Stimulated activated naive CD8-positive, alpha-beta T cell treated with anti-CD3 and anti-CD28 coated beads, Interleukin-15, amount 100 ng/mL, for 72 hours (primary cell): ENCODE measurements around the gene NPEPL1.

ENCODE experiments used
- ATAC-seq: fragments of 150-1000 bp; cut with Tn5 transposase; 2 replicates; pipeline ENCODE4 v1.10.0; 2021; ENCODE audit warnings: mild to moderate bottlenecking, moderate library complexity
- DNase-seq, 2 donors: peaks; one replicate each; pipeline ENCODE4 v3.0.0; 2021 to 2022
- H3K27ac Mint-ChIP-seq, 2 donors: one replicate each; pipeline ENCODE4 v1.8.0; 2022; ENCODE audit warnings: mild to moderate bottlenecking in 2 of 2, mixed read lengths in 2 of 2, moderate library complexity in 2 of 2
- H3K27me3 Mint-ChIP-seq: one replicate; pipeline ENCODE4 v1.8.0; 2022; ENCODE audit warnings: mixed read lengths
- H3K4me1 Mint-ChIP-seq: one replicate; pipeline ENCODE4 v1.8.0; 2022; ENCODE audit warnings: mild to moderate bottlenecking, mixed read lengths
- H3K4me3 Mint-ChIP-seq, 2 donors: one replicate each; pipeline ENCODE4 v1.8.0; 2022; ENCODE audit warnings: mild to moderate bottlenecking in 2 of 2, mixed read lengths in 2 of 2, moderate library complexity in 1 of 2
- H3K9me3 Mint-ChIP-seq, 2 donors: one replicate each; pipeline ENCODE4 v1.8.0; 2022; ENCODE audit warnings: mixed read lengths in 2 of 2

NPEPL1 gene

DNA sequence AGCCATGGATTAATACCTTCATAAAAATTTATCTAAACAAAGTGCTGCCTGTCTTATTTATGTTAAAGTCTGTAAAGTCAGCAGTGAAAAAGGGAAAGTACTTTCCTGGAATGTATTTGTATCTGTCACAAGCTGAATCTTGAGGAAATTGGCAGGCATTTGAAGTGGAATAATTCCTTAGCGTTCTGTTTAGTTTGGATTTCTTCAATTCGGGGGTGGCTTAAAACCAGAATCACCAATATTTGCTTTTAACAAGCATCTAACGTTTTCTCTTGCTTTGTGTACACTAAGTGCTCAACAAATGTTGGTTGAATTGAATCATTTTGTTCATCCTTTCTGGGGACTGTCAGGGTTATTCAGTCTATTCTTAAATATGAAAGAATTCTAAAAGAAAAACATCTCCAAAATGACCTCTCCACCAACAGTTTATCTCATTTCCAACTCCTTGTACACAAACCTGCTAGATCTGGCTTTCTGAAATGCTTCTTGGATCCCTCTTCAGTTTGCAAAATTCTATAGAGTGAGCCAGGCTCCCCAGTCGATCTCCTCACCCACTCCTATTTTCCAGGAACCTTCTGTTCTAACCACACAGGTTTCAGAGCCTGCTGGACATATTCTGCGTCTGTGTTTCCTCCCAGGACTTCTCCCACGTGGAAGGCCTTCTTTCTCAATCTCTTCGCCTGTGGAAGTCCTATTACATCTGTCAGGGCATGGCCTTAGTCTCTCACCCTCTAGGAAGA, 2.0 kb upstream of the NPEPL1 start:
- ATAC-seq (no peak), DNase-seq (peak in 1 of 2 donors; percentile 2)
- no peaks in the 10 kb centered on the region for H3K9me3 Mint-ChIP-seq
- H3K27ac Mint-ChIP-seq, result peak overlapping the region in 1 of 2 donors; percentile 43
- H3K27me3 Mint-ChIP-seq, result no peaks in the 10 kb centered on the region
- peaks cover 22% of the 10 kb centered on the region for H3K4me1 Mint-ChIP-seq
- no peak overlapping the region for H3K4me3 Mint-ChIP-seq

DNA sequence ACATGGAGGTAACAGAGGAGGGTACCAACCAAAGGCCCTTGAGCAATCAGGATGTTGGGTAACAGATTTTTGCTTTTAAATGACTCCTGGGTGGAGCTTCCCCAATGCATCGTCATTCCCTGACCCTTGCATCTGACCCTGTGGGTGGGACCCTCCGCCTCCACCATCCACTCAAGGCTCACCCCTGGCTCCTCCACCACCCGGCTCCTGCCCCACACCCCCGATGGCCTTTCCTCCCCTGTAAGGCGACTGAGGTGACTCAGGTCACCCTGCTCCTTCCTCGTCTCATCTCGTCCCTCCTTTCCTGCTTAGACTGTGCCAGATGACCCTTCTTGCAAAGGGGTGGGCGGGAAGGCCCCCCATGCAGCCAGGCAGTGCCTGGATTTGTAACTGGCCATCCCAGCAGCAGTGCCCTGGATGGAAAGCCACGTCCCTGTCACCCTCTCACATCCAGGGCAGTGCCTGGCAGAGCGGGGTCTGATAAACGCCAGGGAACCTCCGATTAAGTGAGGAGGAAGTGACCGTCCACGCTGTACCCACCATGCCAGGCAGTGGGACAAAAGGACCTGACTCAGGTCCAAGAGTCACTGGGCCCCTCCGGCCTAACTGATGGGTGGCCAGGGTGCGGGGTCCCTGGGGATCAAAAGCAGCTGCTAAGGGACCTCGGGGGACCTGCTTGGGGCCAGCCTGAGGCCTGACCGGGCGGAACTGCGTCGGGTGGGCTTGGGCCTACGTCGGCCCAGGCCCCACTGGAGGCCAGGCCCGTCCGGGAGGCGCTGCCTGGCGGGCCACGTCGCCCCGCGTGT, 624 bp upstream of the NPEPL1 start:
- Mint-ChIP-seq H3K4me3 (peak overlapping the region; percentile 8 to 38), H3K27me3 (no peaks in the 10 kb centered on the region), H3K4me1 (peaks cover 22% of the 10 kb centered on the region), H3K27ac (peak overlapping the region; percentile 79 to 89), H3K9me3 (no peaks in the 10 kb centered on the region)
- DNase-seq (no peak), ATAC-seq (no peak)

DNA sequence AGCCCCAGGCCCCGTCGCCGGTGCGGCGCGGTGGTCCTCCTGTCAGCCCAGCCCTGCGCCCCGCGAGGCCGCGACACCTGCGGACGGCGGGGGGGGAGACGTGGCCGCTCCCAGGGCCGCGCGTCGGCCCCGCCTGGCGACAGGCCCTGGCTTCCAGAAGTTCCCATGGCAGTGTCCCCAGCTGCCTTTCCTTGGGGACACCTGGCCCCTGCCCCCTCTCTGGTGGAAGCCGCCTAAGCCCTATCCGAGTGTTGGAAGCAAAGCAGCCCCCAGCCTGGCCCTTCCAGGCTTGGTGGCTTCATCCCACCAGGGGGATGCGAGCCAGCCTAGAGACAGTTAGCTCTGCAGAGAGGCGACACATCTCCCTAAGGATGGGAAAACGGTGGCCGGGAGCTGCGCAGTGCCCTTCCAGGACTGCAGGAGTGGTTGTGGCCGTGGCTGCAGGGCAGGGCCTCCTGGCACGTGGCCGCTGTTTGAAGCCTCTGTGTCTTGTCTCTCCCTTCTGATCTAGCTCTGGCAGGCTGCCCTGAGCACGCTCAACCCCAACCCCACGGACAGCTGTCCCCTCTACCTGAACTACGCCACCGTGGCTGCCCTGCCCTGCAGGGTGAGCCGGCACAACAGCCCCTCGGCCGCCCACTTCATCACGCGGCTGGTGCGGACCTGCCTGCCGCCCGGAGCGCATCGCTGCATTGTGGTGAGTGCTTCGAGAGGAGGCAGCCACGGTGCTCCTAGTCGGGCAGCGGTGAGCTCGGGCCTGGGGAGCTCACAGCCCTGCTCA, 816 bp downstream of the NPEPL1 start:
- ATAC-seq (no peak), DNase-seq (peak; percentile 24 to 37)
- Mint-ChIP-seq H3K4me3 (peak overlapping the region; percentile 81), H3K4me1 (peaks cover 22% of the 10 kb centered on the region), H3K9me3 (no peaks in the 10 kb centered on the region), H3K27ac (peak overlapping the region; percentile 95 to 96), H3K27me3 (no peaks in the 10 kb centered on the region)

DNA sequence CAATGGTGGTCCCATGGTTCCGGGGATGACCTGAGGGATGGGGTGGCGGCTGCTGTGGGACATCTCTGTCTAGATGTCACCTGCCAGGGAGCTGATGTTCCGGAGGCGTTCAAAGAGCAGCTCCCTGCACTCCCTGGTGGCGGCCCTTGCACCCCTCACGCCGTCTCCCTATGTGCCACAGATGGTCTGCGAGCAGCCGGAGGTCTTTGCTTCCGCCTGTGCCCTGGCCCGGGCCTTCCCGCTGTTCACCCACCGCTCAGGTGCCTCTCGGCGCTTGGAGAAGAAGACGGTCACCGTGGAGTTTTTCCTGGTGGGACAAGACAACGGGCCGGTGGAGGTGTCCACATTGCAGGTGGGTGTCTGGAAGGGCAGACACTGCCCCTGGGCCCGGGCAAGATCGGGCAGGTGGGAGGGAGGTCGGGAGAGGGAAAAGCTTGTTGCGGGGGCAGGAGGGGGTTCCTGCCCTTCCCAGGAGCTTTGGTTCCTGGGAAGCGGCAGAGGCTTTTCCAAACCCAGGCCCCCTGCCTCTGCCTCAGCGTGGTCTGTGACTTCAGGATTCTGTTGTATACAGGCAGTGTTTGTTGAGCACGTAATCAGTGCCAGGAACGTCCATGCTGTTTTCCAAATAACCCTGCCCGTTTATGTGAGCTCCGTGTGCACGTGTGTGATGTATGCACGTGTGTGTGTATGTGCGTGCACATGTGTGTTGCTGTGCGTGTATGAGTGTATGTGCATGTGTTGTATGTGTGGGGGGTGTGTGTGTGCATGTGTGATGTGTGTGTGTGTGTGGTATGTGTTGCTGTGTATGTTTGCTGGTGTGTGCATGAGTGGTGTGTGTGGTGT, 1.9 kb downstream of the NPEPL1 start:
- Mint-ChIP-seq H3K27me3 (no peaks in the 10 kb centered on the region), H3K27ac (peak overlapping the region in 1 of 2 donors; percentile 69), H3K4me1 (peaks cover 22% of the 10 kb centered on the region), H3K9me3 (no peaks in the 10 kb centered on the region), H3K4me3 (peak overlapping the region in 1 of 2 donors; percentile 81)
- ATAC-seq, result no peak
- peak in 1 of 2 donors; percentile 13 for DNase-seq

DNA sequence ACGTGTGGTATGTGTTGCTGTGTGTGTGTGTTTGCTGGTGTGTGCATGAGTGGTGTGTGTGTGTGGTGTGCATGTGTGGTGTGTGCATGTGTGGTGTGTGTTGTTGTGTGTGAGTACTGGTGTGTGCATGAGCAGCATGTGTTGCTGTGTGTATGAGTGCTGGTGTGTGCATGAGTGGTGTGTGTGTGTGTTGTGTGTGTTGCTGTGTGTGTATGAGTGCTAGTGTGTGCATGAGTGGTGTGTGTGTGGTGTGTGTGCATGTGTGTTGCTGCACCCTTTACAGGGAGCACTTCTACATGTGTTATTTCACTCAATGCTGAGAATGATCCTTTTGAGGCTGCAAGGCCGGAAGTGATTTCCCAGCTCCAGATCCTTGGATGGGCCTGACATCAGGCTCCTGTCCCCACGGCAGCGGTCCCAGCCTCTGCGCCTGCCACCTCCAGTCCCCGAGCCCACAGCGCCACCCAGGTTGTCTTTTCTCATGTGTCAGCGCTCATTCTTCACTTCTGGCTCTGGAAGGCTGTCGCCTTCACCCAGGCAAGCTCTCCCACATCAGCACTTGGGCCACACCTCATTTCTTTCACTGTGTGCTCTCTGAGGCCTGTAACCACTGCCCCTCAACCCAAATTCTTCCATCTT, 2.6 kb downstream of the NPEPL1 start:
- ATAC-seq (no peak), DNase-seq (no peak)
- Mint-ChIP-seq H3K4me1 (peaks cover 22% of the 10 kb centered on the region), H3K27ac (no peak overlapping the region), H3K27me3 (no peaks in the 10 kb centered on the region), H3K9me3 (no peaks in the 10 kb centered on the region), H3K4me3 (no peak overlapping the region)

DNA sequence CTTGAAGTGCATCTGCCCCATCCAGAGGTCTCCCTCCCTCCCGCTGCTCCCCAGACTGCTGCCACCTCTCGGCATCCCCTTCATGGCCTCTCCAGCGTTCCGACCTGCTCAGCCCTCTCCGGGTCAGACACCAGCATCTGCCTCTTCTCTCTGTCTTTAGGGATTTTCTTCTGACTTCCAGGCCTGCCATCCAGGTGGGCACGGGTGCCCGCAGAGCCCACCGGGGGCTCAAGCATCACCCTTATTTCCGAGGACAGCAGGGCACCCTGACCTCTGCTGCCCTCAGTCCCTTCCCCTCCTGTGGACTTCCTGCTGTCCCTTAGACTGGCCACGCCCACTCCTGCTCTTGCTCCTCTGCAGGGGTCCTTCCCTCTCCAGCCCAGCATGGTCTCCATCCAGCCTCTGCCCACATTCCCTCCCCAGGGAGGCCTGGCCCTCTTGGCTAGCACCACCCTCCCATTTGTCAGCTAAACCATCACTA, 3.3 kb downstream of the NPEPL1 start:
- H3K4me1 Mint-ChIP-seq, result peaks cover 18% of the 10 kb centered on the region
- ATAC-seq (no peak), DNase-seq (no peak)
- H3K9me3 Mint-ChIP-seq, result no peaks in the 10 kb centered on the region
- no peak overlapping the region for H3K4me3 Mint-ChIP-seq
- H3K27ac Mint-ChIP-seq, result no peak overlapping the region
- H3K27me3 Mint-ChIP-seq, result no peaks in the 10 kb centered on the region

DNA sequence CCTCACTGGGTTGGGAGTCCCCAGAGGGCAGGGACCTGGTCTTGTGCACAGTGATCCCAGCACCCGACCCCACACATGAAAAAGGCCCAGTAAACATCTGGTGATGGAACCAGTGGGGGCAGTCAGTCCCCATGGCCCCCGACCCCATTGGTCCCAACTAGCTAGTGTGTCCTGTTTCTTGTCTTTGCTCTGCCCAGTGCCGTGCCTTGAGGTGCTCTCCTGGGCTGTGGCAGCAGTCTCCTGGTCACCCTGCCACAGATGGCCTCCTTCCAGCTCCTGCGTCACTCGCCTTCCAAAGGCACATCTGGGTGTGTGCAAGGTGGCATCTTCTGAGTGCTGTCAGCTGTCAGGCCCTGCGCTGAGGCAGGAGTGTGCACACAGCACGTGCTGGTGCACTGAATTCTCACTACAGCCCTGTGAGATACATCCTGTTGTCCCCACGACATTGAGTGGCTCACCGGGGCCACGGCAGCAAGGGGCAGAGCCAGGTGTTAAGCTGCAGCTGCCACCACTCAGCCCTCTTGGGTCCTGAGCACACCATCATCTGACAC, 3.9 kb downstream of the NPEPL1 start:
- ATAC-seq, result no peak
- Mint-ChIP-seq H3K27me3 (no peaks in the 10 kb centered on the region), H3K27ac (no peak overlapping the region)

DNA sequence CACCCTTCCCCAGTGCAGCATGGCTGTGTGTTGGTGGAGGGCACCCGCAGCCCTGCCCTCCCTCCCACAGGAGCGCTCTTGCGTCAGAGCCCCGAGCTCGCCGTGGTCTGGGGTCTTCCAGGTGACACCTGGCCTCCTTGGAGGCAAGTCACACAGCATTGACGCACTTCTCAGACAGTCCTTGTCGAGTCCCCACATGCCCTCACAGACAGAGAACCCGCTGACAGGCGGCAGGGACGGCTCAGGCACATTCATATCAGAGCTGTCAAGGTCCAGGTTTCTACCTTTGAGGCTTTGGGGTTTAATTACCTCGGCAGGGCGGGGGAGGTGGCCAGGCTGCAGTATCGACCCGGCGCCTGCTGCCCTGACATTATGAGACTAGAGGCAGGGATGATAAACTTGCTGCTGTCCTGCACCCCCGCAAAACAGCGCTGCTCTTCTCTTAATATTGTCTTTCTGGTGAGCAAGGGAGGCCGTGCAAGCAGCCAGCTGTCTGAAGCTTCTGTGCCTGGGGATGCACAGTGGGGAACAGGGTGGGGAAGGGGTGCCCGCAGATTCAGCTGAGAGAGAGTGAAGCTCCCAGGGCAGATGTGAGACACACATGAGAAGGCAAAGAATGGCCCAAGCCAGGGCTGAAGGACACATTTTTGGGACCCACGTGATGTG, 4.7 kb downstream of the NPEPL1 start:
- Mint-ChIP-seq H3K27ac (no peak overlapping the region), H3K27me3 (no peaks in the 10 kb centered on the region), H3K4me1 (peaks cover 10% of the 10 kb centered on the region), H3K9me3 (no peaks in the 10 kb centered on the region), H3K4me3 (no peak overlapping the region)
- no peak for DNase-seq
- no peak for ATAC-seq

More for the DNA sequence above, 3.9 kb downstream of the NPEPL1 start:
- no peaks in the 10 kb centered on the region for H3K9me3 Mint-ChIP-seq
- peaks cover 15% of the 10 kb centered on the region for H3K4me1 Mint-ChIP-seq
- no peak overlapping the region for H3K4me3 Mint-ChIP-seq
- DNase-seq, result no peak

DNA sequence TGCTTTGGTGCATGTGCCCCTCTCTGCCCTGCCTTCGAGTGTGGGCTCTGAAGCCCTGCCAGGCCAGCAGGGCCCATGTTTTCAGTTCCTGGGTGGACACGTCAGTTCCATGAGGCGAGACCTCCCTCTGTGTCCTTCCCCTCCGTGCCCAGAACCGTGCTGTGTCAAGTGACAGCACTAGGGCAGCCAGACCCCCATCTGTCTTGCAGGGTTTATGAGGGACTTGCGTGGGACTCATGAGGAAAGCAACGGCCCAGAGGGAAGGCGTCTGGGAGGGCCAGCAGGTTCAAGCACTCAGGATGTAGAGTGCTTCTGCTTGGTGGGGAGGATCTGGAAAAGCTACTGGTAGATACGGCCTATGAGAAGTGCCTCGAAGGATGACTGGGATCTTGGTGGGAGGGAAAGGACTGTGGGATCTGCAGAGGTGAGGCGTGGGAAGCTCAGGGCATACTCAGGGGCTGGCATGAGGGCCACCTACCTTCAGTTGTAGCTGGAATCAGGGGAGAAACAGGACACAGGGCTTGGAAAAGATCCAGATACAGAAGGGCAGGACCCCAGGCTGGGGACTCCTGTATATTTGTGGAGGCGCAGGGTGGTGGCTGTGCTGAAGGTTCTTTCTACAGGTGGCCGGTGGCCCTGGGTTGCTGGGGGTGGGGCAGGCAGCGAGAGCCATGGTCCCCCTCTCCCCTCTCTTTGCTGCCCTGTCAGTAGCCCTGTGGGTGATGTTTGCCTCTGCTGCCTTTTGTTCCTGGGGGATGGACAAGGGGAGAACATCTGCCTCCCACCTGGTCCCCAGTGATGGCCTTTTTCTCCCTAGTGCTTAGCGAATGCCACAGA, 5.5 kb downstream of the NPEPL1 start:
- Mint-ChIP-seq H3K27ac (peak overlapping the region in 1 of 2 donors; percentile 60), H3K4me3 (no peak overlapping the region)

DNA sequence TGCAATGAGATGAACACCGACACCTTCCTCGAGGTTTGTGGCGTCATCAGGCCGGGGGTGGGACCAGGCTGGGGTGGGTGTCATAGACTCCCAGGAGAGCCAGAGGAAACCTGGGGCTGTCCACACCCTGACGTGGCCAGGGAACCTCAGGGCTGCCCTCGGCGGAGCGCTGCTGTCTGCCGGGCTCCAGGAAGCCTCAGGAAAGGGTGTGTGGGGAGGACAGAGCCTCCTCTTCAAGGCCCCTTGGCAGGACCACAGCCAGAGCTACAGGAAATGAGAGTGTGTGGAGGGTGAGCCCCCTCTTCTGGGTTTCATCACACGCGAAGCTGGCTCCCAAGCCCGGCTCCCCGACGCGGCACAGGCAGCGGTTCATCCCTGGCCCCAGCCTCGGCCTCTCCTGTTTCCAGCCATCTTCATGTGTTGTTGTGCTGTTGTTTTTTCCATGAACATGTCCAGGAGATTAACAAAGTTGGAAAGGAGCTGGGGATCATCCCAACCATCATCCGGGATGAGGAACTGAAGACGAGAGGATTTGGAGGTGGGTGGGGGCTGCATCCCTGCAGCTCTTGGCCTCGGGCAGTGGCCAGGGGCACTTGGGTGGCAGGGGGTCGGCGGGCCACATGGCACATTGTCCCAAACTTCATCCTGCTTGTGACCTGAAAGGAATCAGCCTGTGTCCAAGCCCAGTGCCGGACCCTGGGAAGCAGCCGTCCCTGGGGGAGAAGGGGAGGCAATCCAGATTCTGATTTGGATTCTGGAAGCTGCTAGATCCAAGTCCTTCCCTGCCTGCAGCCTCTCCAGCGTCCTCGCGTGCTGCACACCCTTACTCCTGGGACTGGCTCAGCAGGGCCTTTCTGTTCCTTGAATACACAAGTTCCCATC, 6.4 kb downstream of the NPEPL1 start:
- no peaks in the 10 kb centered on the region for H3K9me3 Mint-ChIP-seq
- peak overlapping the region in 1 of 2 donors; percentile 57 for H3K27ac Mint-ChIP-seq
- no peak overlapping the region for H3K4me3 Mint-ChIP-seq
- ATAC-seq, result no peak
- peaks cover 3% of the 10 kb centered on the region for H3K4me1 Mint-ChIP-seq
- no peaks in the 10 kb centered on the region for H3K27me3 Mint-ChIP-seq
- DNase-seq, result no peak

More for the DNA sequence above, 5.5 kb downstream of the NPEPL1 start:
- H3K27me3 Mint-ChIP-seq, result no peaks in the 10 kb centered on the region
- no peaks in the 10 kb centered on the region for H3K9me3 Mint-ChIP-seq
- no peak for DNase-seq
- no peak for ATAC-seq
- H3K4me1 Mint-ChIP-seq, result peaks cover 10% of the 10 kb centered on the region

DNA sequence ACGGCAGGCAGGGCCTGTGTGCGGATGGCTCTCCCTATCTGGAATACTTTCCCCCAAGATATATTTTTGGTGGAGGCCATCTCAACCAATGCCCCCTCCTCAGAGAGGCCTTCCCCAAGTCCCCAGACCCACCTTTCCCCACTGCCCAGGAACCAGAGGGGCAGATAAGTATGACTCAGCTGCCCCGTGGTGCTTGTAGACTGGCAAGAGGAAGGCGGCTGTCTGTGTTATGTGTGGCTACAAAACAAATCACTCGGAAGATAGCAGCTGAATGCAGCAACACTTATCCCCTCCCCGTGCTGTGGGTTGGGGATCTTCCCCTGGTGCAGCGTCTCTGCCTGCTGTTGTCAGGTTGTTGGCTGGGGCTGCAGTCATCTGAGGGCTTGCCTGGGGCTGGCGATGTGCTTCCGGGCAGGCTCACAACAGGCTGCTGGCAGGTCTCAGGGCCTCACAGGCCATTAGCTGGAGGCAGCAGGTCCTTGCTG, 7.1 kb downstream of the NPEPL1 start:
- Mint-ChIP-seq H3K27me3 (no peaks in the 10 kb centered on the region), H3K9me3 (no peaks in the 10 kb centered on the region), H3K4me1 (no peaks in the 10 kb centered on the region), H3K4me3 (no peak overlapping the region), H3K27ac (peak overlapping the region in 1 of 2 donors; percentile 57)
- ATAC-seq (no peak), DNase-seq (no peak)

DNA sequence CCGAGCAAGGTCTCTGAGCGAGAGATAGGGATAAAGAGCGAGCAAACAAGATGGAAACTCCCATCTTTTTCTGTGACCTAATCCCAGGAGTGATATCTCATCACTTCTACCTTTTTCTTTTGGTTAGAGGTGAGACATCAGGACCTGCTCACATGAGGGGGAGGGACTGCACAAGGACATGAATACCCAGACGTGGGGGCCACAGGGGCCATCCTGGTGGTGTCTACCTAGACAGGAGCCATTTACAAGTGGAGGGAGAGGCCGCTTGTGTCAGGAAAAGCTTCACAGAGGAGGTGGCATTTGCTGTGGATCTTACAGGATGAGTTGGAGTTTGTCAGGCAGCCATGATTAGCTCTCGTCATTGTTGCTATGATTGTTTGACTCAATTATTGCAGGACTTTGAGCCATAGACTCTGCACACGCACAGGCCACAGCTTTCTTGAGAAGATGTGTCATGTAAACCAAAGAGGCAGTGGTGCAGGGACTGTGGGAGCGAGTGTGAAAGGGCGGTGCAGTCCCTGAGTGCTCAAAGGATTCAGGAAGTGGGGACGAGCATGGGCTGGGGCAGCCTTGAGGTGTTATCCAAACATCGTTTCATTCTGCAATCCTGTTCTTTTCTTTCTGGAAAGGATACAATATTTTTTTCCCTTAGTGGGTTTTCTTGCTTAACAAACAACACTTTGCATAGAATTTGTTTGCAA, 7.7 kb downstream of the NPEPL1 start:
- H3K4me3 Mint-ChIP-seq, result no peak overlapping the region

More for the DNA sequence above, 7.7 kb downstream of the NPEPL1 start:
- no peaks in the 10 kb centered on the region for H3K4me1 Mint-ChIP-seq
- ATAC-seq (peak; percentile 37), DNase-seq (no peak)
- H3K9me3 Mint-ChIP-seq, result no peaks in the 10 kb centered on the region
- peak overlapping the region; percentile 3 to 57 for H3K27ac Mint-ChIP-seq
- H3K27me3 Mint-ChIP-seq, result no peaks in the 10 kb centered on the region
